ENCODE data around the gene USP30. TPM values are rescaled to one million over a fixed set of nuclear protein-coding genes. Genes with fewer than 3 reads are reported as not detected.
"Not testable (repeated sequence)": the region's sequence is repeated elsewhere in the genome, so short reads cannot be mapped to it uniquely, and the experiment has no call there.

The USP30 gene
- total RNA-seq, 3 donors from 2014 or later, result 18.2 to 32.0 (median 26.9) TPM

DNA sequence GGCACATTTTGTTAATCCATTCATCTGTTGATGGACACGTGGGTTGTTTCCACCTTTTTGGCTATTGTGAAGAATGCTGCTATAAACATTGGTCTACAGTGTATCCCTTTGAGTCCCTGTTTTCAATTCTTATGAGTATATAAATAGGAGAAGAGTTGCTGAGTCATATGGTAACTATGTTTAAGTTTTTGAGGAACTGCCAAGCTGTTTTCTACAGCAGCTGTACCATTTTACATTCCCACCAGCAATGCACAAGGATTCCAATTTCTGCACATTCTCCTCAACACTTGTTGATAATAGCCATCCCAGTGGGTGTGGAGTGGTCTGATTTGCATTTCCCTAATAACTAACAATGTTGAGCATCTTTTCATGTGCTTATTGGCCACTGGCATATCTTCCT is 24.6 kb upstream of the USP30 start:
- Histone ChIP-seq H3K4me1 (ENCODE audit: low read depth) (no peaks in the 10 kb centered on the region), H3K9me3 (no peaks in the 10 kb centered on the region), H3K4me3 (no peak overlapping the region), H3K36me3 (ENCODE audit: low read depth) (no peaks in the 10 kb centered on the region)
- DNase-seq (no peak), ATAC-seq (no peak)
- intact Hi-C loops (cut with DNase I, micrococcal nuclease), result no loop called here
- no peak for TF ChIP-seq CTCF (IDR thresholded peaks at IDR 0.05)

DNA sequence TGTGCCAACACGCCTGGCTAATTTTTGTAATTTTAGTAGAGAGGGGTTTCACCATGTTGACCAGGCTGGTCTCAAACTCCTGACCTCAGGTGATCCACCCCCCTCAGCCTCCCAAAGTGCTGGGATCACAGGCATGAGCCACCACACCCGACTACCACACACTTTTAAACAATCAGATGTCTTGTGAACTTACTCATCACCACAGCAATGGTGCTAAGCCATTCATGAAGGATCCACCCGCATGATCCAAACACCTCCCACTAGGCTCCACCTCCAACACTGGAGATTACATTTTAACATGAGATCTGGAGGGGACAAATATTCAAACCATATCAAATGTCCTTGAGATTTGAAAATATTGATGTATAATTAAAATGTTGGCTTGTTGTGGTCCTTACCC is 23.8 kb upstream of the USP30 start:
- DNase-seq; intact Hi-C loops (cut with DNase I, micrococcal nuclease); ATAC-seq: not testable (repeated sequence)

DNA sequence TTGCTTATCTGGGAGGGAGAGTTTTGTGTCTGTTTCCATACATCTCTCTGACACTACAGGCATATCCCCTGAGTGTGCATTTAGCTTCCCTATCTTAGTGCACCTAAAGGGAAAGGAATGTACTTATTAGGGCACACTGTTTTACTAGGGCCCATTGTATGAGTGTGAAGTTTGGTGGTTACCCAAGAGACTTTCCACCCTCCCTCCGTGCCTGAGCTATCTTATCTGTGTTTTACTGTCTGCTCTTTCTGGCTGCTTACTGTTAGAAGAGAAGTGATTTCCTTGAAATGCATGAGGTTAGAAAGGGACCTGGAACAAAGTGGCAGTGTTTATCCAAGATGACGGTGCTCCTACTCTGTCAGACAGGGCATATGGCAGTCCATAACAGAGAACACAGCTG is 23.0 kb upstream of the USP30 start:
- no peaks in the 10 kb centered on the region for H3K36me3 ChIP-seq (ENCODE audit: low read depth)
- ATAC-seq (no peak), DNase-seq (no peak)
- H3K4me1 ChIP-seq (ENCODE audit: low read depth), result no peaks in the 10 kb centered on the region
- intact Hi-C loops (cut with DNase I, micrococcal nuclease), result no loop called here
- H3K4me3 ChIP-seq, result no peak overlapping the region
- TF ChIP-seq CTCF (IDR thresholded peaks at IDR 0.05), result no peak
- no peaks in the 10 kb centered on the region for H3K9me3 ChIP-seq

More for the DNA sequence above, 23.8 kb upstream of the USP30 start:
- not testable (repeated sequence) for H3K4me1 ChIP-seq (ENCODE audit: low read depth); H3K4me3 ChIP-seq; H3K36me3 ChIP-seq (ENCODE audit: low read depth); H3K9me3 ChIP-seq

- DNase-seq, result no peak
- ATAC-seq, result no peak
- Histone ChIP-seq H3K4me1 (ENCODE audit: low read depth) (no peaks in the 10 kb centered on the region), H3K9me3 (no peaks in the 10 kb centered on the region), H3K4me3 (no peak overlapping the region), H3K36me3 (ENCODE audit: low read depth) (no peaks in the 10 kb centered on the region)
- TF ChIP-seq CTCF (IDR thresholded peaks at IDR 0.05), result no peak
- intact Hi-C loops (cut with DNase I, micrococcal nuclease), result no loop called here
Observed at GRCh38 chr12:109033239-109034196, 18.9 kb upstream of the USP30 start.

GRCh38 chr12:109036975-109037374 is 15.4 kb upstream of the USP30 start:
- intact Hi-C loops (cut with DNase I, micrococcal nuclease), result no loop called here
- Histone ChIP-seq H3K9me3 (no peaks in the 10 kb centered on the region), H3K4me3 (no peak overlapping the region), H3K36me3 (ENCODE audit: low read depth) (no peaks in the 10 kb centered on the region), H3K4me1 (ENCODE audit: low read depth) (no peaks in the 10 kb centered on the region)
- no peak for TF ChIP-seq CTCF (IDR thresholded peaks at IDR 0.05)
- DNase-seq (no peak), ATAC-seq (no peak)

GRCh38 chr12:109044241-109044640 is 8.1 kb upstream of the USP30 start:
- peaks cover 1% of the 10 kb centered on the region for H3K4me1 ChIP-seq (ENCODE audit: low read depth)
- DNase-seq (no peak), ATAC-seq (no peak)
- H3K9me3 ChIP-seq, result no peaks in the 10 kb centered on the region
- intact Hi-C loops (cut with DNase I, micrococcal nuclease), result no loop called here
- no peaks in the 10 kb centered on the region for H3K36me3 ChIP-seq (ENCODE audit: low read depth)
- H3K4me3 ChIP-seq, result no peak overlapping the region
- TF ChIP-seq CTCF (IDR thresholded peaks at IDR 0.05), result no peak

Data from mucosa of descending colon (tissue), 3 donors.